Measurements from ENCODE around the gene ENG. TPM values are rescaled to one million over a fixed set of nuclear protein-coding genes. Genes with fewer than 3 reads are reported as not detected.
A peak's percentile ranks its signal among the peaks of the same experiment; 100 is the strongest.

ENG gene
- total and polyA plus RNA-seq, 12 donors, result 76.8 to 310 (median 142) TPM

GRCh38 chr9:127791085-127791484, 63.4 kb downstream of the ENG start:
- no peaks in the 10 kb centered on the region for H3K27me3 ChIP-seq
- TF ChIP-seq, protein P1, sequence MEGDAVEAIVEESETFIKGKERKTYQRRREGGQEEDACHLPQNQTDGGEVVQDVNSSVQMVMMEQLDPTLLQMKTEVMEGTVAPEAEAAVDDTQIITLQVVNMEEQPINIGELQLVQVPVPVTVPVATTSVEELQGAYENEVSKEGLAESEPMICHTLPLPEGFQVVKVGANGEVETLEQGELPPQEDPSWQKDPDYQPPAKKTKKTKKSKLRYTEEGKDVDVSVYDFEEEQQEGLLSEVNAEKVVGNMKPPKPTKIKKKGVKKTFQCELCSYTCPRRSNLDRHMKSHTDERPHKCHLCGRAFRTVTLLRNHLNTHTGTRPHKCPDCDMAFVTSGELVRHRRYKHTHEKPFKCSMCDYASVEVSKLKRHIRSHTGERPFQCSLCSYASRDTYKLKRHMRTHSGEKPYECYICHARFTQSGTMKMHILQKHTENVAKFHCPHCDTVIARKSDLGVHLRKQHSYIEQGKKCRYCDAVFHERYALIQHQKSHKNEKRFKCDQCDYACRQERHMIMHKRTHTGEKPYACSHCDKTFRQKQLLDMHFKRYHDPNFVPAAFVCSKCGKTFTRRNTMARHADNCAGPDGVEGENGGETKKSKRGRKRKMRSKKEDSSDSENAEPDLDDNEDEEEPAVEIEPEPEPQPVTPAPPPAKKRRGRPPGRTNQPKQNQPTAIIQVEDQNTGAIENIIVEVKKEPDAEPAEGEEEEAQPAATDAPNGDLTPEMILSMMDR (IDR thresholded peaks at IDR 0.05), result no peak
- intact Hi-C loops (cut with DNase I), result loop anchor here in 1 of 10 donors (5.0 kb wide), 1 partner anchor 121 kb away; no protein-coding TSS in a partner anchor
- H3K4me1 ChIP-seq, result peaks cover 10 to 70% (median 48%) of the 10 kb centered on the region in 9 donors
- H3K27ac ChIP-seq, result peak overlapping the region in 5 of 10 donors; percentile 64 to 97 (median 68)
- WGBS, 2 donors, result 86 to 91% methylated on average over 4 of the region's 4 CpGs
- no peak overlapping the region for H3K4me3 ChIP-seq
- H3K36me3 ChIP-seq, result peaks cover 0 to 77% (median 38%) of the 10 kb centered on the region in 9 donors
- no peak for DNase-seq
- no peak for ATAC-seq
- H3K9me3 ChIP-seq, result no peaks in the 10 kb centered on the region

GRCh38 chr9:127790094-127790855, 64.2 kb downstream of the ENG start:
- Histone ChIP-seq H3K36me3 (peaks cover 0 to 77% (median 38%) of the 10 kb centered on the region in 9 donors), H3K4me1 (peaks cover 10 to 68% (median 45%) of the 10 kb centered on the region in 9 donors), H3K27ac (peak overlapping the region in 9 of 10 donors; percentile 19 to 97 (median 64)), H3K27me3 (no peaks in the 10 kb centered on the region), H3K4me3 (no peak overlapping the region), H3K9me3 (no peaks in the 10 kb centered on the region)
- intact Hi-C loops (cut with DNase I), result loop anchor here in 1 of 10 donors (5.0 kb wide), 1 partner anchor 122 kb away; no protein-coding TSS in a partner anchor
- TF ChIP-seq, protein P1 (IDR thresholded peaks at IDR 0.05), result no peak
- WGBS, 2 donors, result 56 to 63% methylated on average over 9 of the region's 9 CpGs
- DNase-seq, result no peak
- peak in 2 of 8 donors; percentile 4 to 5 for ATAC-seq

GRCh38 chr9:127789179-127789578, 65.3 kb downstream of the ENG start:
- ATAC-seq (no peak), DNase-seq (no peak)
- peak overlapping the region in 6 of 10 donors; percentile 61 to 97 (median 66) for H3K27ac ChIP-seq
- no peak overlapping the region for H3K4me3 ChIP-seq
- no peaks in the 10 kb centered on the region for H3K27me3 ChIP-seq
- no peaks in the 10 kb centered on the region for H3K9me3 ChIP-seq
- H3K4me1 ChIP-seq, result peaks cover 10 to 71% (median 48%) of the 10 kb centered on the region in 9 donors
- H3K36me3 ChIP-seq, result peaks cover 0 to 75% (median 38%) of the 10 kb centered on the region in 9 donors
- TF ChIP-seq, protein P1 (IDR thresholded peaks at IDR 0.05), result no peak
- WGBS, 2 donors, result 86 to 87% methylated on average over 25 of the region's 25 CpGs
- intact Hi-C loops (cut with DNase I), result loop anchor here in 9 of 10 donors (2.0 to 10.0 kb wide), 8 partner anchors 78 to 202 kb away; partner anchors contain the start of gene ST6GALNAC4 (in 2 of the 9)

DNA sequence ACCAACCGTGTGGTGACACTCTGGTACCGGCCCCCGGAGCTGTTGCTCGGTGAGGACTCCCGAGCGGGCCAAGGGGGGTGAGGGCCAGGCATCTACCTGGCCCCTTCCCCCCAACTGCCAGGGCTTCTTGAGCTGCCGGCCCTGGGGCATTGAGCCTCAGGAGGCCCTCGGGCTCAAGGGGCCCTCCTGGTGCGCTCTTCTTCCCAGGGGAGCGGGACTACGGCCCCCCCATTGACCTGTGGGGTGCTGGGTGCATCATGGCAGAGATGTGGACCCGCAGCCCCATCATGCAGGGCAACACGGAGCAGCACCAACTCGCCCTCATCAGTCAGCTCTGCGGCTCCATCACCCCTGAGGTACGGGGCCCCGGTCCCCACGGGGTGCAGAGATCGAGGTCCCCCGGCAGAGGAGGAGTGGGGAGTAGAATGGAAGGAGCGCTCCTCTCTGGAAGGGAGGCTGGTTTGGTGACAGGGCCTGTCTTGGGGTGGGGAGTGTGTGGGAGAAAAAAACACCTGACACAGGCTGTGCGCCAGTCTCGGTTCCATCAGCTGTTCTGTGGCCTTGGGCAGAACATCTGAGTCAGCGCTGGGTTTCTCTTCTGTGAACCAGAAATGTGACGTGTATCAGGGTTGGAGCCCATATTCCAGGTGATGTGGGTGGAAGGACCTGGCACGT, 66.0 kb downstream of the ENG start:
- WGBS, 2 donors, result 87 to 89% methylated on average over 26 of the region's 26 CpGs
- no peak for ATAC-seq

More for the DNA sequence above, 66.0 kb downstream of the ENG start:
- no peak for DNase-seq
- no peak overlapping the region for H3K4me3 ChIP-seq
- H3K27ac ChIP-seq, result peak overlapping the region in 2 of 10 donors; percentile 13 to 97
- H3K36me3 ChIP-seq, result peaks cover 0 to 68% (median 38%) of the 10 kb centered on the region in 9 donors
- H3K27me3 ChIP-seq, result no peaks in the 10 kb centered on the region
- TF ChIP-seq, protein P1 (IDR thresholded peaks at IDR 0.05), result no peak
- peaks cover 10 to 71% (median 50%) of the 10 kb centered on the region in 9 donors for H3K4me1 ChIP-seq
- no peaks in the 10 kb centered on the region for H3K9me3 ChIP-seq
- intact Hi-C loops (cut with DNase I), result loop anchor here in 9 of 10 donors (2.0 to 10.0 kb wide), 8 partner anchors 79 to 201 kb away; partner anchors contain the start of gene ST6GALNAC4 (in 2 of the 9)
